Thyroid gland (tissue), 4 donors: Measurements from ENCODE around the gene SLC6A7. TPM values are rescaled to one million over a fixed set of nuclear protein-coding genes. Genes with fewer than 3 reads are reported as not detected.

Experiments used
- DNase-seq, 2 donors: peaks; one replicate each; pipeline ENCODE4 v3.0.0-alpha.2; 2019
- H3K27ac ChIP-seq, 3 donors: fragments of 200-600 bp; sonication (generic); 1 replicate in 2 of 3; 2 replicates in 1 of 3; pipeline ENCODE4 v1.5.1; 2016 to 2019; ENCODE audit warnings: mild to moderate bottlenecking in 1 of 3, moderate library complexity in 1 of 3
- H3K27me3 ChIP-seq: fragments of 200-600 bp; sonication (generic); one replicate; pipeline ENCODE4 v1.5.1; 2019
- H3K36me3 ChIP-seq, 2 donors: fragments of 200-600 bp; sonication (generic); one replicate each; pipeline ENCODE4 v1.5.1; 2016 to 2019
- H3K4me1 ChIP-seq, 2 donors: fragments of 200-600 bp; sonication (generic); one replicate each; pipeline ENCODE4 v1.5.1; 2017 to 2019
- H3K4me3 ChIP-seq, 3 donors: fragments of 200-600 bp; sonication (generic); replicated peaks in 1 of 3; 1 replicate in 2 of 3; 2 replicates in 1 of 3; pipeline ENCODE4 v1.5.1; 2016; ENCODE audit warnings: mild to moderate bottlenecking in 1 of 3
- H3K9me3 ChIP-seq: fragments of 200-600 bp; sonication (generic); one replicate; pipeline ENCODE4 v1.5.1; 2017
- CTCF ChIP-seq, 6 experiments: fragments of 200-600 bp in 3 of 6; fragments of 450-650 bp in 3 of 6; sonication (generic) in 3 of 6; IDR thresholded peaks; one replicate each; pipeline ENCODE4 v1.5.1; 2016 to 2019; ENCODE audit warnings: antibody characterized with exemption in 6 of 6, mild to moderate bottlenecking in 2 of 6, inconsistent platforms in 1 of 6, moderate library complexity in 1 of 6
- POLR2A ChIP-seq, 2 donors: fragments of 450-650 bp; IDR thresholded peaks; one replicate each; pipeline ENCODE4 v1.6.1; 2017; ENCODE audit warnings: antibody characterized with exemption in 2 of 2, mild to moderate bottlenecking in 2 of 2, moderate library complexity in 1 of 2
- WGBS, 2 donors: methylation state at CpG; one replicate each; pipeline ENCODE4 v1.1.5; 2017; 5-methylcytosine and 5-hydroxymethylcytosine counted together
- intact Hi-C: fragments of 100-400 bp; cut with DNase I; formaldehyde crosslinking; loops from one replicate; pipeline ENCODE4 v1.15.1; 2023
- total RNA-seq, 4 donors: library from RNA; depleted of rRNA; stranded (reverse); fragments of >200 nt; gene quantifications; one replicate each; pipeline ENCODE4 v1.2.3, GENCODE V29; 2016

The SLC6A7 gene
- total RNA-seq, 4 donors from 2014 or later = not detected

GRCh38 chr5:150244209-150244608 is 54.3 kb downstream of the SLC6A7 start:
- TF ChIP-seq POLR2A (IDR thresholded peaks at IDR 0.05) (no peak), CTCF (IDR thresholded peaks at IDR 0.05) (no peak)
- WGBS, 2 donors = 78 to 79% methylated on average over 7 of the region's 7 CpGs
- Histone ChIP-seq H3K27me3 (no peaks in the 10 kb centered on the region), H3K27ac (no peak overlapping the region), H3K36me3 (no peaks in the 10 kb centered on the region), H3K9me3 (no peaks in the 10 kb centered on the region), H3K4me1 (no peaks in the 10 kb centered on the region), H3K4me3 (no peak overlapping the region)
- no peak for DNase-seq
- intact Hi-C loops = no loop called here

DNA sequence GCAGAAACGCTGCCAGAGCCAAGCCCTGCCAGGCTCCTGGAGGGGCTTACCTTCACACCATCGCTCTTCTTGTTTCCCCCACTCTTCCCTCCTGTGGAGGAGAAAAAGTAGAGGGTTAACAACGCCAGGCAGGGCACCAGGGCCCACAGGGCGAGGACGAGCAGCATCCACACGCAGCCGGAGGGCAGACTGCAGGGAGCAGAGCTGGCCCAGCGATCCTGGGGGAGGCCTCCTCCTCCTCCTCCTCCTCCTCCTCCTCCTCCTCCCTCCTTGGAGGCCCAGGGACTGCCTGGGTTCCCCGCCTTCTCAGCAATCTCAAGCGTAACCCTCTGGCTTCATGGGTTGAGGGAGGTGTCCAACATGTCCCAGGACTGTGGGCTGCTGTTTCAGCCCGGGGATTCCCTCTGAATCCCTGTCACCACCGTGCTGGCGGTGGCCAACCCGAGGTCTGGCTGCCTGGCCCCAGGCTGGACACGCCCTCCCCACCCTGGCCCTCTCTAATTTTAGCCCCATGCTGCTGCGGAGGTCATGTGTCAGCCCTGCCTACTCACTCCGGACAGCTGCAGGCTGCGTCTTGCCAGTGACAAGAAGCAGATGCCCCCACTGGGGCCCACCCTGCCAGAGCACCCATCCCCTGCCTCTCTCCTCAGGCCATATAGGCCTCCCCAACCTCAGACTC is 55.4 kb downstream of the SLC6A7 start:
- Histone ChIP-seq H3K4me1 (no peaks in the 10 kb centered on the region), H3K4me3 (no peak overlapping the region), H3K36me3 (no peaks in the 10 kb centered on the region), H3K27ac (no peak overlapping the region), H3K9me3 (no peaks in the 10 kb centered on the region), H3K27me3 (no peaks in the 10 kb centered on the region)
- WGBS, 2 donors = 75 to 78% methylated on average over 18 of the region's 18 CpGs
- TF ChIP-seq POLR2A (IDR thresholded peaks at IDR 0.05) (no peak), CTCF (IDR thresholded peaks at IDR 0.05) (no peak)
- DNase-seq = no peak
- intact Hi-C loops = no loop called here

DNA sequence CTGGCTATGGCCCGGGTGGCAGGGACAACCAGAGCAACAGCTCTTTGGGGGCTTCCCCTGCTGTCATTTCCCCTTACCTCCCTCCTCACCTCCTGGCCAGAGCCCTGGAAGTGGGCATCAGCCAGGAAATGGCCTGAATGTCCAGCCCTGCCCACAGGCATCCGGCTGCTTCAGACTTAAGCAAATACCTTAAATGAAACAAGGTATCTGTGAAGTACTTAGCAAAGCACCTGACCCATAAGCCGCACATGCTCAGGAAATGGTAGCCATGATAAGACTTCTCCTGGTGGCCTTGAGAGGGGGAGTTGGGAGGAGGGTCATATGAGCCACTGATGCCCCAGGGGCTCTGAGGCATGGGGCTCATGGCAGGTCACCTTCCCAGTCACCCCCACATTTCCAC is 55.9 kb downstream of the SLC6A7 start:
- Histone ChIP-seq H3K9me3 (no peaks in the 10 kb centered on the region), H3K27me3 (no peaks in the 10 kb centered on the region), H3K27ac (no peak overlapping the region), H3K36me3 (no peaks in the 10 kb centered on the region), H3K4me1 (no peaks in the 10 kb centered on the region), H3K4me3 (no peak overlapping the region)
- 73 to 90% methylated on average over 3 of the region's 3 CpGs for WGBS, 2 donors
- intact Hi-C loops = no loop called here
- TF ChIP-seq POLR2A (IDR thresholded peaks at IDR 0.05) (no peak), CTCF (IDR thresholded peaks at IDR 0.05) (no peak)
- no peak for DNase-seq

- no peak for DNase-seq
- no peaks in the 10 kb centered on the region for H3K9me3 ChIP-seq
- H3K36me3 ChIP-seq = no peaks in the 10 kb centered on the region
- H3K27ac ChIP-seq = no peak overlapping the region
- H3K27me3 ChIP-seq = no peaks in the 10 kb centered on the region
- intact Hi-C loops = no loop called here
- WGBS, 2 donors = 88 to 91% methylated on average over 5 of the region's 5 CpGs
- H3K4me3 ChIP-seq = no peak overlapping the region
- no peaks in the 10 kb centered on the region for H3K4me1 ChIP-seq
- TF ChIP-seq CTCF (IDR thresholded peaks at IDR 0.05) = no peak
- no peak for TF ChIP-seq POLR2A (IDR thresholded peaks at IDR 0.05)
These were observed 56.6 kb downstream of the SLC6A7 start for GRCh38 chr5:150246429-150246828.

DNA sequence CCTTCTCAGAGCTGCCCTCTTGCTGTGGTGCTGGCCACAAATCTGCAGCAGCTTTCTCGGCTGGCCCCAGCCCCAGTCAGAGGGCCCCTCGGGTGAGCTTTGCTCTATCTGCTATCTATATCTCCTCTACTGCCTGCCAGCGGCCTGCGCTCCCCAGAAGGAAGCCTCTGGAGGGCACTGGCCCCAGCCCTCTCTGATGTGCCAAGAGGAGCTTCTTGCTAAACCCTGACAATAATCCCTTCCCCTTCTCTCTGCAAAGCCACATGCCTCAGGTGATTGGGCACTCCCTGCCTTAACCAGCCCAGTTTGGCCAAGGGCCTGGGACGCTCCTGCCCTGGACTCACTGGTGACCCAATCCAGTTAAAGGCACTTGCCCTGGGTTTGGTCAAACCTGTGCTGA is 57.0 kb downstream of the SLC6A7 start:
- Histone ChIP-seq H3K27ac (no peak overlapping the region), H3K27me3 (no peaks in the 10 kb centered on the region), H3K4me1 (no peaks in the 10 kb centered on the region), H3K36me3 (no peaks in the 10 kb centered on the region), H3K4me3 (no peak overlapping the region), H3K9me3 (no peaks in the 10 kb centered on the region)
- WGBS, 2 donors = 79 to 91% methylated on average over 4 to 5 of the region's 5 CpGs
- no peak for TF ChIP-seq CTCF (IDR thresholded peaks at IDR 0.05)
- no peak for TF ChIP-seq POLR2A (IDR thresholded peaks at IDR 0.05)
- no peak for DNase-seq
- intact Hi-C loops = no loop called here
